Epithelial cell of prostate (primary cell): ENCODE results near the gene GRM7.
"Not testable (repeated sequence)": the region's sequence is repeated elsewhere in the genome, so short reads cannot be mapped to it uniquely, and the experiment has no call there.

Experiments
- DNase-seq: peaks from one replicate; pipeline ENCODE4 v3.0.0-alpha.2; 2011; ENCODE audit warnings: low read depth, low spot score
- H3K27ac ChIP-seq: fragments of 450-650 bp; 2 replicates; pipeline ENCODE4 v1.5.1; 2017; ENCODE audit warnings: mild to moderate bottlenecking

Gene GRM7

DNA sequence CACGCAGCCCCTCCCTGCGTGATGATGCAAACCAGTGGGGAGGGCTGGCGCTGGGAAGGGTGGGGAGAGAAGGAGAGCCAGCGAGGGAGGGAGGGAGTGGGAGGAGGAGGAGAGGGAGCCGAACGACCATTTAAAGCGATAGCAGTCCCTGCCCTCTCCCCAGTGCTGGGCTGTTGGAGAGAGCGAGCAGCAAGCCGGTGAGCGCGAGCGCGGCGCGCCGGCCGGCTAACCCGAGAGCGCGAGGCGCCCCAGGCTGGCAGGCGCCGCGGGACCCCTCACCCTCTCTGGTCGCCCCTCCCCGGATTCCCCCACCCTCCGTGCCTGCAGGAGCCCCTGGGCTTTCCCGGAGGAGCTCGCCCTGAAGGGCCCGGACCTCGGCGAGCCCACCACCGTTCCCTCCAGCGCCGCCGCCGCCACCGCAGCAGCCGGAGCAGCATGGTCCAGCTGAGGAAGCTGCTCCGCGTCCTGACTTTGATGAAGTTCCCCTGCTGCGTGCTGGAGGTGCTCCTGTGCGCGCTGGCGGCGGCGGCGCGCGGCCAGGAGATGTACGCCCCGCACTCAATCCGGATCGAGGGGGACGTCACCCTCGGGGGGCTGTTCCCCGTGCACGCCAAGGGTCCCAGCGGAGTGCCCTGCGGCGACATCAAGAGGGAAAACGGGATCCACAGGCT, at the start of gene GRM7:
Gene GRM7 (plus strand): TSS at position 162 of the 671 bp plus-strand sequence.
- no peak within 1 kb of the TSS for H3K27ac ChIP-seq
- DNase-seq: no peak

DNA sequence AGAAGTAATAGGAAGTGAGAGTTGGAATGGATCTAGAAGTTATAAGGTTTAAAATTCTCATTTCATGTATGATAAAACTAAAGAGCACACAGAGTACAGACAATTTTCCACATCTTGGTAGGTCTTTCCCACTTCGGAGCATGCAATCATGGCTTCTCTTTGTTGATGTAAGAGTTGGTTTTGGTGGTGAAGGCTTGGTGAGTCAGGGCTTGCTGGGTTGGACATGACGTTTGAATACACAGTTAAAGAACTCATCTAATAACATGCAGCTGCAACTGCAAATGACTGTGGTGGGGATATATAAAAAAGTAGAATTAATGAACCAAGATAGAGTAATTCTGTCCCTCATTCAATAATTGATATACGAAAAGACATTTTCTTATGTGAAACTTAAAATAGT, 39.5 kb upstream of the GRM7 start:
- H3K27ac ChIP-seq: no peak overlapping the region
- no peak for DNase-seq

DNA sequence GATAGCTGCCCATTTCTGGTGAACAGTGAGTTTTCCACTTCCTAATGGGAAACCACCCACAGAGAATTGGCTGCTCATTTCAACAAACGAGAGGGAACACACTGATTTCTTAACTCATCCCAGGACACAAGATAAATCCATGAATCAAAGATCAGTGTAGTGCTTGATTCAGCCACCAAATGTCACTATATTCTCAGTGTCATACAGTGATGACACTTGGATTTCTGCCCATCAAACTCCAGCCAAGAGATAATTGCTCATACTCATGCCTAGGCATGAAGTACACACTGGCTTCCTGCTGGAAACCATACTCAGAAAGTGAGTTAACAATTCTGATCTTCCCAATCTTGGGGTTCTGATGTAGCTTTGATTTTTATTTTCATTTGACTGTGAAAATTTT, 35.4 kb upstream of the GRM7 start:
- no peak for DNase-seq

GRCh38 chr3:6827453-6827852, 33.5 kb upstream of the GRM7 start:
- no peak for DNase-seq
- no peak overlapping the region for H3K27ac ChIP-seq

More for the DNA sequence above, 35.4 kb upstream of the GRM7 start:
- no peak overlapping the region for H3K27ac ChIP-seq

GRCh38 chr3:6844723-6845122, 16.2 kb upstream of the GRM7 start:
- DNase-seq: no peak

GRCh38 chr3:6854184-6854583, 6.7 kb upstream of the GRM7 start:
- no peak overlapping the region for H3K27ac ChIP-seq
- DNase-seq: no peak

More at GRCh38 chr3:6844723-6845122, 16.2 kb upstream of the GRM7 start:
- no peak overlapping the region for H3K27ac ChIP-seq

- H3K27ac ChIP-seq: no peak overlapping the region
Observed at GRCh38 chr3:6857510-6857909, 3.4 kb upstream of the GRM7 start.

GRCh38 chr3:6860149-6860953, 564 bp upstream of the GRM7 start:
- DNase-seq: no peak
- no peak overlapping the region for H3K27ac ChIP-seq

More at GRCh38 chr3:6857510-6857909, 3.4 kb upstream of the GRM7 start:
- no peak for DNase-seq

DNA sequence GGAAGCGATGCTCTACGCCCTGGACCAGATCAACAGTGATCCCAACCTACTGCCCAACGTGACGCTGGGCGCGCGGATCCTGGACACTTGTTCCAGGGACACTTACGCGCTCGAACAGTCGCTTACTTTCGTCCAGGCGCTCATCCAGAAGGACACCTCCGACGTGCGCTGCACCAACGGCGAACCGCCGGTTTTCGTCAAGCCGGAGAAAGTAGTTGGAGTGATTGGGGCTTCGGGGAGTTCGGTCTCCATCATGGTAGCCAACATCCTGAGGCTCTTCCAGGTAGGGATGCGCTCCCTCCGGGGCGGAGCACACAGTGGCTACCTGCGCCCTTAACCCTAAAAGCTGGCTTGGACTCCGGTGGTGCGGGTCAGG, 698 bp downstream of the GRM7 start:
- no peak for DNase-seq
- H3K27ac ChIP-seq: no peak overlapping the region

DNA sequence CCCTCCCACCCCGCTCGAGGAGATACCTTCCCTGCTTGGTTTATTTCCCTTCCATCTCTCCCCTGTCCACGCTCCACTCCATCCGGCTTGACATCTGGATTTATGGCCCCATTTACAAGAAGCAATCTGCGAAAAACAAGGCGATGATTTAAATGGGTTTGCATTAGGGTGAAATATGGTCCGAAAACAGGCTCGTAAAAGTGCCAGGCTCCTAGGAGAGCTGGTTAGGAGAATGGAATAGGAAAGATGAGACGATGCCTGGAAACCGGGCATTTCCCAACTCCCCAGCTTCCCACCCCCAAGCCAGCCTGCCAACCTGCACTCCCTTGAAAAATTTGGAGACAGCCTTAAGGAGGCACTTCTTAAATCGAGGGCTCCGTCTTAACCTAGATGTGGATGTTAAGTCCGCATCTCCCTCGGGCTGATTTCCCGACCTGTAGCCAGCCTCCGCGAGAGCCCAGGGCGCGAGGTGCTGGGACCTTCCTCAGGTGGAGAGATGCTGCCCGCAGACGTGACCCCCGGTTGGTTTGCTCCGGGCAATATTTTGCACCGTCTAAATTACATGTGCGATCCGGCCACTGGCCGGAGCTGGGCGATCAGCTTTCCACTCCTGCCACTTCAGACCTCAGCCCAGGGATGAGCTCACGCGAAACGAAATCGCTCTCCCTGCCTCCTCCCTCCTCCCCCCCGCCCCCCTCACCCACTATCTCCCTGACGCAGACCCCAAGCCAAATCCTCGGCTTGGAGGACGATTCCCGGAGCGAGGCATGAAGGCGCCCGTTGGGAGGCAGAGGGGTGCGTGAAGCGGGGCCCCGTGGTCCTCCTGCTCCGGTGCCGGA, 1.3 kb downstream of the GRM7 start:
- no peak overlapping the region for H3K27ac ChIP-seq
- no peak for DNase-seq

DNA sequence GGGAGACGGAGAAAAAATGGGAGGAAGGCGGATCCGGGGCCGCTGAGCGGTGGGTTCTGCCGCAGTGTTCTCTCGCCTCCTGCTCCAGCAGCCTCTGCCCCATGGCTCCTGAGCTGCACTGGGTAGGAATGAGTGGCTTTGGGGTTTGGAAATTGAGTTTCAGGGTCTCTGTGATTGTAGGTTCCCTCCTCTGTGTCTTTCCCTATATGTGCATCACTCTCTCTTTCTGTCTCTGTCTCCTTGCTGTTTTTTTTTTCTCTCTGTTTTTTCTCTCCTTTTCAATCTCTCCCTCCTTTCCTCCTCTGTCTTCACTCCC, 1.9 kb downstream of the GRM7 start:
- H3K27ac ChIP-seq: no peak overlapping the region
- DNase-seq: no peak

- no peak overlapping the region for H3K27ac ChIP-seq
Observed at GRCh38 chr3:6867269-6867668, 6.4 kb downstream of the GRM7 start.

DNA sequence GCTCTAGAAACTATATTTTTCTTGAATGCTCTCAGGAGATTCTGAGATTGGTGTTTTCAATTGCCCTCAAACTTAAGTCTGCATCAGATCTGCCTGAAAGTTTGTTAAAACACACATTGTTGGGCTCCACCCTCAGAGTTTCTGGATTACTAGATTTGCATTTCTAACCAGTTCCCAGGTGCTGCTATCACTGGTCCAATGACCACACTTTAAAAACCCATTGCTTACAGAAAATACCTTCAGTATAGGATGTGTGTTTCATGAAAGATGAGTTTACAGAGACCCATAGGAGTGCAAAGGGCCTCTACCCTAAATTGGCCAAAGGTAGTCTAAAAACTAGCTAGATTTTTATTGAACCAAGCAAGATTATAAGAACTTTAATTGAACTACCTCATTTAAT, 17.8 kb downstream of the GRM7 start:
- no peak overlapping the region for H3K27ac ChIP-seq
- no peak for DNase-seq

More at GRCh38 chr3:6867269-6867668, 6.4 kb downstream of the GRM7 start:
- DNase-seq: no peak

DNA sequence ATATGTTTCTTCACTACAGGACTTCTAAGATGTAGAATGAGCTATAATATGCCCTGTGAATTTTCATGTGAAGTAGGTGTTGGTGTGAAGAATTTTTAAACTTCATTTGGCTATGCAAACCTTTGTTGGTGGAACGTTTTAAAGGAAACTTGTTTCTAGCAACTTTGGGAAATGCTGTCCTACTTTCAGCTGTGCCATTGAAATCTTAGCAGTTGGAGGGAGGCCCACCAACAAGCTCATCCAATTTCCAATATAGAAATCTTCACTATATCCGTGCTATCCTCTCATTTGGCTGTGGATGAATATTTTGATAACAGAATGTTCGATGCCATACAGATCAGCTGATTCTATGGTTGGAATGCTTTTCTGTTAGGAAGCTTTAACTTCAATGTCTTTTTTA, 51.3 kb downstream of the GRM7 start:
- H3K27ac ChIP-seq: no peak overlapping the region
- DNase-seq: no peak

- DNase-seq: no peak
- H3K27ac ChIP-seq: no peak overlapping the region
Observed at GRCh38 chr3:6915898-6916297, 55.0 kb downstream of the GRM7 start.

DNA sequence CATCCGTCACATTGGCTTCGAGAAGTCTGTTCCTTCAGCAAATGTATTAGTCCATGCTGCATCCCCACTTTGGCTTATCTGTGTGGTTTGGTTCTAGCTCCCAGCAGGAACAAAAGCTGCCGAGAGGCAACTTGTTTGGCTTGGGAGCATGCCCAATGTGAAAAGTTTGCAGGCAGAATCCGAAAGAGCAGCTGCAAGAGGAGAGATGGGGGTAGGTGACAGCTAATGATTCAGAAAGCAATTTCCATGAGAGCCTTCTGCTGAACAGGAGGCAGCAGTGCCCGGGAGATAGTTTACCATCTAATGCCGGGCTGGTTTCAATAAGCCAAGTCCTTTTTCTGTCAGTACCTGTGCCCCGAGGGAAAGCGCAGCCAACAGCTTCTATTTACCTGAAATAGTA, 60.2 kb downstream of the GRM7 start:
- no peak for DNase-seq
- no peak overlapping the region for H3K27ac ChIP-seq

GRCh38 chr3:6921876-6922275, 61.0 kb downstream of the GRM7 start:
- no peak overlapping the region for H3K27ac ChIP-seq
- no peak for DNase-seq

GRCh38 chr3:6928064-6928463, 67.1 kb downstream of the GRM7 start:
- H3K27ac ChIP-seq: no peak overlapping the region
- peak; percentile 18 for DNase-seq

GRCh38 chr3:6929918-6930317, 69.0 kb downstream of the GRM7 start:
- no peak overlapping the region for H3K27ac ChIP-seq
- no peak for DNase-seq

GRCh38 chr3:6935418-6935817, 74.5 kb downstream of the GRM7 start:
- DNase-seq, H3K27ac ChIP-seq: not testable (repeated sequence)

- H3K27ac ChIP-seq: no peak overlapping the region
- no peak for DNase-seq
Observed at GRCh38 chr3:6935970-6936369, 75.1 kb downstream of the GRM7 start.
